ENCODE results near the gene SLC17A8.
A peak's percentile ranks its signal among the peaks of the same experiment; 100 is the strongest.

The SLC17A8 gene

DNA sequence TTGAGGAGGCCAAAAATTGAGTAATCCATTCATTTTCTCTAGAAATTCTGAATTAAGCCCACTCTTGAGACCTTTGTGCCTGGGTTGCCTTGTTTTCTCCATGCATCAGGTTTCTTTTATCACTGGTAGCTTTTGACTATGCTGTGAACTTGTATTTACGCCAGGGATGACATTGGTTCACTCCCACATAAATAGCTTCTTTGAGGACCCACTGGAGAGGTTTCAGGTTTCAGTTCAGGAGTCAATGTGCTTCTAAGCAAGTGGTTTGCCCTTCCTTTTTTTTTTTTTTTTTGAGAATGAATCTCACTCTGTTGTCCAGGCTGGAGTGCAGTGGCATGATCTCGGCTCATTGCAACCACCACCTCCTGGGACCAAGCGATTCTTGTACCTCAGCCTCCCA, 10.2 kb upstream of the SLC17A8 start:
- FAIRE-seq (no peak), DNase-seq (ENCODE audit: insufficient read length, low spot score) (no peak)

DNA sequence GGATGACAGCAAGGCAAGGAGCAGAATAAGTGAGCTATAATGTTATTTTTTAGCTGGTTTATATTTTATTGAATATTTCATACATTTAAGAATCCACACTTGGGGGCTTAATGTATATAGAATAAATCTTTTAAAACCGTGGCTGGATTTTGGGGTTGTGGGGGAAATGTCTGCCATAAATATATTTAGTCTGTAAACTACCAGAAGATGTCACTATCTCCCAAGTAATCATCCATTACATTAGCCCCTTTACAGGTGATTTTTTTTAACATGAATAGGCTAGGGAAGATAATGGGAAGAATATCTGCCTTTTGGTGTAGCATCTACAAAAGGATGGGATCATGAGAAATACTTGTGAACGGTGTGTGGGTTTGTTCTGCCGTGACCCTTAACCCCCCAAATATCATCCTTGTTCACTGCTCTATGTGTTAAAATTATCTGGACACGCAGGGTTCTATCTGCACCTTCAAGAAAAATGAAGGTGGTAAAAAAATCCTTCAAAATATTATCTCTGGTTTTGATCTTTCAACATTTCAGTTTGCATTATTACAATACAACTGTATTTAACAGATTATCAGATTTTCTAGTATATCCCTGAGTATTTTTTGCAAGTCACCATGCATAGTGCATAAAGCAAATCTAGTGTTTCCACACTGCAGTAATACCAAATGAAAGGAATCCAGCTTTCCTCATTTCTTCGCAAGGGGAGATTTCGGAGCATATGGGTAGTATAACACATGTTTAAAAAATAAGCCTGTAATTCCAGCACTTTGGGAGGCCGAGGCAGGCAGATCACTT, 8.0 kb upstream of the SLC17A8 start:
- no peak for DNase-seq (ENCODE audit: insufficient read length, low spot score)
- no peak for TF ChIP-seq POLR2A (IDR thresholded peaks at IDR 0.05; ENCODE audit: low read depth, low read length)
- peak; percentile 15 for FAIRE-seq

More for the DNA sequence above, 10.2 kb upstream of the SLC17A8 start:
- TF ChIP-seq POLR2A (IDR thresholded peaks at IDR 0.05; ENCODE audit: low read depth, low read length), result no peak

DNA sequence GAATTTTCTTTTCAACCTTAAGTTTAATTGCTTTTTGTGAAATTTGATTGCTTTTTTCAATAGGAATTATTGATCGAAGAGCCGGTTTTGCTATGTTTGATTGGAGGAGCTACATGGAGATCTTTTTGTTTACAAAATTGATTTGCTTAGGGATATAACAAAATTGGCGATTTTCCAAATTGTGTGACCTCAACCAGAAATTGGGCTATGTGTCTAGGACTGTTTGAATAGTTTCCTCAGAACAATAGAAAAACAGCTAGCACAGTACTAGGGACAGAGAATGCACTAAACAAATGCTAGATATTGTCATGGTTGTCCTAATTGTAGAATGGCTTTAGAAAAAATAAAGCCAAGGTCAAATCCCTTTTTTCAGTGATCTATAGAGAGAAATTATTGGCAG, 2.4 kb downstream of the SLC17A8 start:
- FAIRE-seq (no peak), DNase-seq (ENCODE audit: insufficient read length, low spot score) (no peak)
- TF ChIP-seq POLR2A (IDR thresholded peaks at IDR 0.05; ENCODE audit: low read depth, low read length), result no peak

DNA sequence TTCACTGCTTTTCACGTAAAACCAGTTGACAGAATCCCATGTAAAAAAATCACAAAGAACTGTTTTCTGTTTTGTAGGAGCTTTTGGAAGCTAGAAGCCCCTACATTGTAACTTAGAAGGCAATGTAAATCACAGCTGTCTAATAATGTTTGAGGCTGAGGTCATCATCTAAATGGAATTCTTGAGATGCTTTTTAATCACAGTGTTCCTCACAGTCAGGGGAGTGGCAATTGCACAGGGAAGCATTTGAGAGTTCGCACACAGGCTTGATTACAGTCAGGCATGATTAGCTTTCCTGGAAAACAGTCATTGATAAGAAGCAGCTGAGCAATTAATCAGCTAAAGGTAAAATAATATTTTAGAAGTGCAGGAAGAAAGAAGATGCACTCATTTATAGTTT, 2.9 kb downstream of the SLC17A8 start:
- no peak for TF ChIP-seq POLR2A (IDR thresholded peaks at IDR 0.05; ENCODE audit: low read depth, low read length)
- no peak for DNase-seq (ENCODE audit: insufficient read length, low spot score)
- FAIRE-seq, result no peak

DNA sequence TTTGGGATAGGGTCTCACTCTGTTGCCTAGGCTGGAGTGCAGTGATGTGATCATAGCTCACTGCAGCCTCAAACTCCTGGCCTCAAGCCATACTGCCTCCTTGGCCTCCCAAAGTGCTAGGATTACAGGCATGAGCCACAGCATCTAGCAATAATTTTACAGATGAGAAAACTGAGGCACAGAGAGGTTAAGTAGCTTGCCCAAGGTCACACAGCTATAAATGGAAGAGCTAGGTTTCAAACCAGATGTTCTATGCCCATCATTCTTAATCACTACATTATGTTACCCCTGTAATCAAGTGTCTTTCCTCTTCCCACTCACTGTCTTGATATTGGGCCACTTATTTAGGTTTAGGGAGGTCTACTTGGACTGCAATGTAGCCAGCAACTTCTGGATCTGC, 3.6 kb downstream of the SLC17A8 start:
- FAIRE-seq (no peak), DNase-seq (ENCODE audit: insufficient read length, low spot score) (no peak)
- no peak for TF ChIP-seq POLR2A (IDR thresholded peaks at IDR 0.05; ENCODE audit: low read depth, low read length)

DNA sequence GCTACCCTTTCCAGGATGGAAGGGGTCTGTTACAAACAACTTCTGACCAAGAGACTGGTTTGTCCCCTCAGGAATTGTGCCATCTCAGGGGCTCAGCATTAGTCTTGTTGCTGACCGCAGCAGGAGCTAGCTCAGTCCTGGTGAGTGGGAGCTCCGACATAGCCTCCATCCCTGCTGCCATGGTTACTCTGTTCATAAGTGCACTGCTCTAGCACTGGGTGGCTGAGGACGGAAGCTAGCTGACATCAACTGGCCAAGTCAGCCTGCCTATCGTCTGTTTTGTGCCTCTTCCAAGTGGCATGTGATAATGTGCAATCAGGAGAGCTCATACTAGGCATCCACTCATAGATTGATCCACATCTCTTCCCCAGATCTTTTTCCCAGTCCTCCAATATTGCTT, 7.5 kb downstream of the SLC17A8 start:
- no peak for FAIRE-seq
- TF ChIP-seq POLR2A (IDR thresholded peaks at IDR 0.05; ENCODE audit: low read depth, low read length), result no peak
- DNase-seq (ENCODE audit: insufficient read length, low spot score), result no peak

DNA sequence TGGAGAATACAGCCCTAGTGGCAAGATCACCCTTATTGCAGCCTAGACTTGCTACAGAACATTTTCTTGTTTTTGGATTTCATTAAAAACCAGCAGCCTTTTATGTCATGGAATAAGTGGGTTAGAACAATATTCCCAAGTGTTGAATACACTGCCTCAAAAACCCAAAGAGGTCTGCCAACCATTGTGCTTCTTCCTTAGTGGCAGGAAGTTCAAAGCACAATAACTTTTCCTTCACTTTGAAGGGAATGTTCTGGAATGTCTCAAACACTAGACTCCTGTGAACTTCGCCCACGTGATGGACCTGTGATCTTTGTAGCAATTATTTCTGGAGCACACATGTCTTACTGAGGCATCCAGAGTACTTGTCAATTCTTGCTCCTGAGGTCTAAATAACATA, 8.5 kb downstream of the SLC17A8 start:
- DNase-seq (ENCODE audit: insufficient read length, low spot score), result no peak
- FAIRE-seq, result no peak
- TF ChIP-seq POLR2A (IDR thresholded peaks at IDR 0.05; ENCODE audit: low read depth, low read length), result no peak

DNA sequence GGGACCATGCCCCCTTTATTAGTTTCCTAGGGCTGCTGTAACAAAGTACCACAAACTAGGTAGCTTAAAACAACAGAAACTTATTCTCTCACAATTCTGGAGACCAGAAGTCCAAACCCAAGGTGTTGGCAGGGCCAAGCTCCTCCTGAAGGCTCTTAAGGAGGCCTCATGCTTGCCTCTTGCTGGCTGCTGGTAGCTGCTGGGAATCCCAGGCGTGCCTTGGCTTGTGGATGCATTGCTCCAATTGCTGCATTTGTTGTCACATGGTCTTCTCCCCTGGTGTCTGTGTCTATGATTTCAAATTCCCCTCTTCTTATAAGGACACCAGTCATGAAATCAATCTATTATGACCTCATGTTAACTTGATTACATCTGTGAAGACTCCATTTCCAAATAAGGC, 11.2 kb downstream of the SLC17A8 start:
- TF ChIP-seq POLR2A (IDR thresholded peaks at IDR 0.05; ENCODE audit: low read depth, low read length), result no peak
- FAIRE-seq (no peak), DNase-seq (ENCODE audit: insufficient read length, low spot score) (no peak)

DNA sequence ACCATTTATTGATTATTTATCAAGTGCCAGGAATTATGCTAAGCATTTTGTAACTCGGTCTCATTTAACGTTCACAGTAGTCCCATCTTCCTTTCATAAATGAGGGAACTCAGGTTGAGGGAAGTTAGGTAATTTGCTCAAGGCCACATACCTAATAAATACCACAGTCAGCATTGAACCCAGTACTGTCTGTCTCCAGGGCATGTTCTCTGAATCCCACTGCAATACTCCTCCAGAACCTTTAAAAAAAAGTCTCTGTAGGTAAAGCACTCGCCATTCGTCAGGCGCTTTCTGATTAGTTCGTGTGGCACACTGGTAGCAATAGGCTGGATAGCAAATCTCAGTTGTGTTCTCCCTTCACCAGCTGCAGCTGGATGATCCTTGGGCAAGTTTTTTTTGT, 14.3 kb downstream of the SLC17A8 start:
- TF ChIP-seq POLR2A (IDR thresholded peaks at IDR 0.05; ENCODE audit: low read depth, low read length), result no peak
- DNase-seq (ENCODE audit: insufficient read length, low spot score), result no peak
- FAIRE-seq, result no peak

DNA sequence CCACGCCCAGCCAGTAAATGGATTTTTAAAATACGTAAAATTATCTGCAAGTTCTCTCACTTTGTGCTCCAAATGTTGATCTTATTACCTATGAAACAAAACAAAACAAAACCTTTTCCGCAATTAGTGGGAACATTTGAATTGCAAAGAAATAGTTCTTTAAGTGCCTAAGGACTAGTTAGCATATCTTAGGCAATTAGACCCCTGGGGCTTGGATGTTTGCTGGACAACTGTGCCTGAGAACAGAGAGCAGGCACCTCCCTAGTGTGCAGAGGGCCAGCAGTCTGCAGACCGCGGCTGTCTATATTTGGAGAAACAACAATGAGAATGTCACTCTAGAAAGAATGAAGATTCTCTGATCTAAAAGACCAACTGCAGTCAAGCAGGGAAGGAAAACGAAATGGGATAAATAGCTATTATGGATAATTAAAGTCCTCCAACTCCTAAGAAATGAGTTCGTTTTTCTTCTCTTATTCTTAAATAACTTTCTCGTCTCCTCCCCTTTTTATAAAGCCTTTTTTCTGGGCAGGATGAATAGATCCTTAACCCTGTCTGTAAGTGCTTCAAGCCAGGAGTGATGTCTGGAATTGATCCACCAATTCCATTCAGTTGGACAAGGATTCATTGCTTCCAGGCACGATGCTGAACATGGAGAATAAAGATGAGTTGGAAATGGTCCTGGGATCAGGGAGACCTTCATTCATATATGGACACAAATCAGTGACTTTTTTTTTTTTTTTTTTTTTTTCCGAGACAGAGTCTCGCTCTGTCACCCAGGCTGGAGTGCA, 16.2 kb downstream of the SLC17A8 start:
- no peak for TF ChIP-seq POLR2A (IDR thresholded peaks at IDR 0.05; ENCODE audit: low read depth, low read length)
- DNase-seq (ENCODE audit: insufficient read length, low spot score) (no peak), FAIRE-seq (no peak)

DNA sequence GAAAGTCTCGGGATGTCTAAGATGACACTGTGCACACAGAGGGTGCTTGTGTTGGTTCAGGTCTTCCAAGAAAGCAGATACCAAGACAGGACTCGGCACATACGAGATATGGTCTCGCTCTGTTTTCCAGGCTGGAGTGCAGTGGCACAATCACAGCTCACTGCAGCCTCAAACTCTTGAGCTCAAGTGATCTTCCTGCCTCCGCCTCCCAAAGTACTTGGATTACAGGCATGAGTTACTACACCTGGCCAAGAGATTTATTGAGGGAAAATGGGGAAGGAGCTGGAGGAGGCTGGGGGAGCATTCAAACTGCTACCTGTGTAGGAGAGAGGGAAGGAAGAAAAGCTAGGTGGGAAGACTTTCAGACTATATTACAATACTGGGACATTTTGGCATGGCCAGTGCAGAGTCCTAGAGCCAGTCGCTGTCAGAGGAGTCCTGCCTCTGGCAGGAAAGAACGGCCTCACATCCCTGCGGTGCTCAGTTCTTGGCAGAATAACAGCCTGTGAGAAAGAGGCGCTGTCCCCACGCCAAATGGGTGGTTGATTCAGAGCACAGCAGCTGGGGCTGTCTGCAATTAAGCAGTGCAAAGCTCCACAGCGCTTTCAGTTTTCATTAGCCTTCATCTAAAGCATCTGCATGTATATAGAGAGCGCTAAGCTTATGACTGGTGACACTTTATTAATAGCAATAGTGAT, 18.3 kb downstream of the SLC17A8 start:
- FAIRE-seq (no peak), DNase-seq (ENCODE audit: insufficient read length, low spot score) (no peak)
- no peak for TF ChIP-seq POLR2A (IDR thresholded peaks at IDR 0.05; ENCODE audit: low read depth, low read length)

DNA sequence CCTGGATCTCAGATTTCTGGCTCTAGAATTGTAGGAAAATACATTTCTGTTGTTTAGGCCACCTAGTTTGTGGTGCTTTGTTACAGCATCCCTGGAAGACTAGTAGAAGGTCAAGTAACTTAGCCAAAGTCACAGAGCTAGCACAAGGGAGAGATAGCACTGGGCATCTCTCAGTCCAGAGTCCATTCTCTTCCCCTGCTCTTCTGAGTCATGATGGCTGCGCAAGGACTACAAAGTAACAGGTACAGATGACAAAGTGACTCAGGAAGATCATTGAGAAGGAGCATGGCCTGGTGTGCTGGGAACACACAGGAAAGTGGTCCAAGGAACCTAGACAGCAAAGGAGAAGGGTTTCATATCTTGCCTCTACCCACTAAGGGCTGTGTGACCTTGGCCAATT, 19.3 kb downstream of the SLC17A8 start:
- FAIRE-seq (no peak), DNase-seq (ENCODE audit: insufficient read length, low spot score) (no peak)
- no peak for TF ChIP-seq POLR2A (IDR thresholded peaks at IDR 0.05; ENCODE audit: low read depth, low read length)

DNA sequence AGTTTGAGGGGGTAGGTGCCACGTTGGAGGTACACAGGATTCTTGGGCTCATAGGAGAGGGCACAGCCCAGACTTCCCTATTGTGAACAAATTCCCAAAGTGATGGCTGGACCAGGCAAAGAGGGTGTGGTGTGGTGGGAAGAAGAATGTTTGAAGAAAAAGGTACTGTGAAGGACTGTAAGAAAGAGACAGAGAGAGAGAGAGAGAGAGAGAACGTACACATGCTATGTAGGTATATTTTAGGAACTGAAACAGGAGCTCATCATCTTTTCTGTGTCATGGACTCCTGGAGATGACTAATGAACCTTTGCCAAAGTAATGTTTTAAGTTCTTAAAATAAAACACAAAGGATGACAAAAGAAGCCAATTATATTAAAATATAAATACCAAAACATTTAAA, 24.5 kb downstream of the SLC17A8 start:
- DNase-seq (ENCODE audit: insufficient read length, low spot score), result no peak
- TF ChIP-seq POLR2A (IDR thresholded peaks at IDR 0.05; ENCODE audit: low read depth, low read length), result no peak
- FAIRE-seq, result no peak

DNA sequence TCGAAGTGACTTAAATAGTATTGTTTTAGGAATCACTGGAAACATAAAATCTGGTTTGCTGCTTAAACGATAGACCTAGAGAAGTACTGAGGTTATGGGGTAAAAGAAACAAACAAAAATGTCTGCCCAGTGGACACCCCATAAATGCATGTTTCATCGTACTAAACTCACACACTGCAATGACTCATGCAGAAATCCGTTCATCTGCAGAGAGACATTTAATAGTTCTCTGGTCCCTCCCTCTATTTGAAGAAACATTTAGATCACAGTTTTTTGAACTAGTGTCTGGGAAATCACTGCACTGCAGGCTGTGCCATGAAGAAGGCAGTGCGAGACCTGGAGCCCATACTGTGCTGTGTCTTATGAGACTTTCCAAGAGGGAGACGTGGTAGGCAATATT, 25.5 kb downstream of the SLC17A8 start:
- TF ChIP-seq POLR2A (IDR thresholded peaks at IDR 0.05; ENCODE audit: low read depth, low read length), result no peak
- DNase-seq (ENCODE audit: insufficient read length, low spot score), result no peak
- no peak for FAIRE-seq
